Inferior parietal cortex (tissue), 1 donor: ENCODE results near the gene XYLT1.
"Not testable (repeated sequence)": the region's sequence is repeated elsewhere in the genome, so short reads cannot be mapped to it uniquely, and the experiment has no call there.

Experiments
- DNase-seq: peaks from one replicate; pipeline ENCODE4 v3.0.0-alpha.2; 2016; ENCODE audit errors: extremely low spot score

The XYLT1 gene

GRCh38 chr16:17491140-17491662, 20.4 kb upstream of the XYLT1 start:
- DNase-seq = no peak

DNA sequence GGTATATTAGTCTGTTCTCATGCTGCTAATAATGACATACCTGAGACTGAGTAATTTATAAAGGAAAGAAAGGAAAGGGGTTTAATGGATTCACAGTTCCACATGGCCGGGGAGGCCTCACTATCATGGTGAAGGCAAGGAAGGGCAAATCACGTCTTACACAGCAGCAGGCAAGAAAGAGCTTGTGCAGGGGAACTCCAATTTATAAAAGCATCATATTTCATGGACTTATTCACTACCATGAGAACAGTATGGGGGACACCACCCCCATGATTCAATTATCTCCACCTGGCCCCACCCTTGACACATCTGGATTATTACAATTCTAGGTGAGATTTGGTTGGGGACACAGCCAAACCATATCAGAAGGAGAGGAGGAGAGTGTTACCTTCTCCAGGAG, 17.7 kb upstream of the XYLT1 start:
- no peak for DNase-seq

- no peak for DNase-seq
These were observed 12.6 kb upstream of the XYLT1 start for GRCh38 chr16:17483351-17483750.

DNA sequence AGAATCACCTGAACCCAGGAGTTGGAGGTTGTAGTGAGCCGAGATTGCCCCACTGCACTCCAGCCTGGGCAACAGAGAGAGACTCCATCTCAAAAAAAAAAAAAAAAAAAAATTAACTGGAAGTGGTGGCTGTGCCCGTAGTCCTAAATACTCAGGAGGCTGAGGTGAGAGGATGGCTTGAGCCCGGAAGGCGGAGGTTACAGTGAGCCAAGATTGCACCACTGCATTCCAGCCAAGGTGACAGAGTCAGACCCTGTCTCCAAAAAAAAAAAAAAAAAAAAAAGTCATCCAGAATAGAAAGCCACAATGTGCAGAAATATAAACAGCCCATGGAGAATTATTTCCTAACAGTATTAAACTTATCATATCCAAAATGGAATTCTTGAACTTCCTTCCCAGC, 11.6 kb upstream of the XYLT1 start:
- not testable (repeated sequence) for DNase-seq

DNA sequence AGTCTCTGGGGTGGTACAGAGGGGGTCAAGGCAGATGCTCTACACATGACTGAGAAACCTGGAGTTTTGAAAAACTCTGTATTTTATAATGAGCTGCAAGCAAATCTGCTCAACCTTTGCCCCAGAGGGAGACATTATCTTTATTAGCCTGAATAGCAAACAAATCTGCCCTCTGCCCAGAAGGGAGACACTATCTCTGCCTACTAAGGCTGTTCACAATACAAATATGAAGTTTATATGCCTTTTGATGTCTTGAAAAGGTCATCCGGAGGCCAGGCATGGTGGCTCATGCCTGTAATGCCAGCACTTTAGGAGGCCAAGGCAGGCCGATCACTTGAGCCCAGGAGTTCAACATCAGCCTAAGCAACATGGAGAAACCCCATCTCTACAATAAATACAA, 11.0 kb upstream of the XYLT1 start:
- no peak for DNase-seq

GRCh38 chr16:17477260-17477545, 6.4 kb upstream of the XYLT1 start:
- not testable (repeated sequence) for DNase-seq

- DNase-seq = peak; percentile 74
These were observed 5.9 kb upstream of the XYLT1 start for GRCh38 chr16:17476414-17477259.

DNA sequence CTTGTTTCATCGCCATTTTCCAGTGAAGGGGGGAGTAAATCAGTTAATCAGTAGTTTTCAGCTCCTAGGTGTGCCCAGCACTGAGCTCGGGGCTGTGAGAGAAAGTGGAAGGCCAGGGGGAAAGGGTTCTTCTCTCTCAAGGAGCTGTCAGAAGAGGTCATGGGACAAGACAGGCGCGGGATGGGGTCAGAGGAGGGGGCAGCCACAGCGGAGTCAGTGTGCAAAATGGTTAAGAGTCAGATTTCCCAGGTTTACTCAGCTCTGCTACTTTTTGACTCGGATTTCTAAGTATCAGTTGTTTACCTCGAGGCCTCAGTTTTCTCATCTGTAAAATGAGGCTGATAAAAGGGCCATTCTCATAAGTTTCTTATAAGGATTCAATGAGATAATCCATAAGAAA, 4.3 kb upstream of the XYLT1 start:
- no peak for DNase-seq

DNA sequence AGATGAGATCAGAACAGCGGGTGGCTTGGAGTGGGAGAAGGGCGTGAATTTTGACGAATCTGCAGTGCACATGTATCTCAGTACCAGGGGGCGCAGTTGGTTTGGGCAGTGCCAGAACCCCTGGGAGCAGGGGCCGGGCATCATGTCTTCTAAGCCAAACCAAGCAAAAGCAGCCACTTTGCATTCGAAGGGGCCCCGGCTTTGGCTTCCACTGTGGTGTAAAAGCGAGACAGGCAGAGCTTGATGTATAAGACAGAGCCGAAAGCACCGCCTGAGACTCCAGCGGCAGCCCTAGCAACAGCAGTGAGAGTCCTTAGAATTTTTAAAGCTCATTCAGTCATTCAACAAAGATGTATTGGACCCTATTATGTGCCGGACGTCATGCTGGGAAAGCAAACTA, 3.8 kb upstream of the XYLT1 start:
- DNase-seq = no peak

- no peak for DNase-seq
These were observed 3.3 kb upstream of the XYLT1 start for GRCh38 chr16:17474037-17474436.

DNA sequence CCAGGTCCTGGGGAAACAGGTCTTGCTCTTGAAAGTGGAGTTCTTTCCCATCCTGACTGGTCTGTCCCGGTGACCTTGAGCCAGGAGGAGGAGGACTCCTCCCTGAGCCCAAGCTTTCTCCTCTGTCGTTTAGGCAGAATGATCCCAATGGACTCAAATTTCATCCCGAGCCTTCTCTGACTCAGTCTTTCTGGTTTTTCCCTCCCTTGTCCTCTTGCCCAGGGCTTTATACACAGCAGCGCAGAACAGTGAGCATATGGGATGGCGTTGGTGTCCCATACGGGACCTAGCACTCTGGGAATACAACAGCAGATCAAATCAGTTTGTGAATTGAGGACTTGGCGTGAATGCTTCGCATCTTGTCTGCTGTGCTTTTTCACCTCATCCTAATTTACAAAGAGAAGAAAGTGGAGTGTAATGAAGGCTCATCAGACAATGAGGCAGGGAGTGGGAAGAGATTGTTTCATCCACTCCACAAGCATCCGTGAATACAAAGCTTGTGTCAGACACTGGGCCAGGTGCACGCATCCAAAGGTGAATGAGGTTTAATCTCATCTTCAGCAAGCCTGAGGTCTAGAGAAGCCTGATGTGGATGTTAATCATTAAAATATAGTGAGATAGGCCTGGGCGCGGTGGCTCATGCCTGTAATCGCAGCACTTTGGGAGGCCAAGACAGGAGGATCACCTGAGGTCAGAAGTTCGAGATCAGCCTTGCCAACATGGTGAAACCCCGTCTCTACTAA, 1.1 kb upstream of the XYLT1 start:
- DNase-seq = no peak

GRCh38 chr16:17470182-17470907, 415 bp downstream of the XYLT1 start:
- no peak for DNase-seq

DNA sequence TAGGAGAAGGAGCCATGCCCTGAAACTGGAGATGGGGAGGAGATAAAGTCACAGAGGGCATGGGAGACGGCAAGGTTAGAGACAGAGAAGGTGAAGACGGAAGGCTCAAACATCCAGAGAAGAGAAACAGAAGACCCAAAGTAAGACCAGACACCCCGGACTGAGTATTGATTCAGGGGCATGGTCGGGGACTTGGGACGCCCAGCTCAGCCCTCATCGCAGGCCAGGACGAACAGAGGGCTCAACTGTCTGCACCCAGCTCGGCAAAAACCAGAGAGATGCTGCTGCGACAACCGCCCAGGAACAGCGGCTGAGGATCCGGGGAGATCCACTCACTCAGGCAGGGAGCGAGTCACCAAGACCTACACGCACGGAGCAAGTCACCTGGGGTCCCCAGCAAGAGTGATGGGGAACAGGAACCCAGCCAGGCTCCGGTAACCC, 999 bp downstream of the XYLT1 start:
- no peak for DNase-seq

- DNase-seq = no peak
These were observed 1.6 kb downstream of the XYLT1 start for GRCh38 chr16:17469011-17469740.

DNA sequence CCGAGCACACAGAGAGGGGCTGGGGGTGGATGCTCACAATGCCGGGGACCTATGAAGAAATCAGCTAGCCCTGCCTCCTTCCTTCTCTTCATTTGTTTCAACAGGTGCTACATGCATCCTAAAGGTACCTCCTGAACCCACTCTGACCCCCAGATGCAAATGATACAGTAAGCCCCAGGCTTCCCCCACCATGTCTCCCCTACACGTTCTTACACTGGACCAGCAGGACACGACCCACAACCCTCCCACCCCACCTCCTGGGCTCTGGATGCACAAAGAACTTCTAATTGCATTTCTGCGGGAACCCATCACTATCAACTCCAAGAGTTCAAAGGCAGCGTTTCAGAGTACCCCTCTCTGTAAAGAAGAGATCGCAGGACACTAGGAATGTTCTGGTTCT, 2.1 kb downstream of the XYLT1 start:
- DNase-seq = no peak

GRCh38 chr16:17467923-17468540, 2.7 kb downstream of the XYLT1 start:
- DNase-seq = peak; percentile 88

DNA sequence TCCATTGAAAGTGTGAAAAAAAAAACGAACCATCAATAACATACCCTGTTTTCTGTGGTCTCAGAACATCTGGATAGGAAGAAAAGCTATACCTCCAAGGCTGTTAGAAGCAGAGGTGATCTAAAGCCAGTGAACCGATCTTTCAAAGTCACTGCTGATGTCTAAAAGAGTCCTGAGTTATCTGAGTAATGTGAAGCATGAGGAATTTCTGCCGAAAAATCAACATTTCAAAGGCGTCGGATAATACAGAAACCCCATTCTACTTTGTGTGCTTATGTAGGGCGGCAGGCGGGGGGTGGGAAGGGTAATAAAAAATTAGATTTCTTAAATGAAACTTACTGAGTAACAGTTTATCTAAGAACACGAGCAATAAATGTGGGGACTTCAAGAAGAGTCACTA, 3.9 kb downstream of the XYLT1 start:
- DNase-seq = no peak

DNA sequence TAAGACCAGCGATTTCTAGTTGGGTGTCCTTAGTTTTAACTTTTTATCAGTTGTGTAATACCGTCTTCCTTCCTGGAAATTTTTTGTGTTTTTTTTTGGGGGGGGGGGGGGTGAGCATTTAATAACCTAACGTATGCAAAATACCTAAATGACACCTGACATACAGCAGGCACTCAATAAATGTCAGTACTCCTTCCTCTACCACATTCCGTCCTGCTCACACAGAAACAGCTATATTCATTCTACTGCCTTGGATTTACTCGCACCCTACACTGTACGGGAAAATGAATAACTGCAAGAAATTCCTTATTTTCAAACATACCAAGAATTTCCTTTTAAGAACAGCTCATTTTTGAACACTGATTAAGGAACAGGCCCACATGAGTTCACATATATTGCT, 5.3 kb downstream of the XYLT1 start:
- DNase-seq = no peak

- DNase-seq = no peak
These were observed 7.4 kb downstream of the XYLT1 start for GRCh38 chr16:17463335-17463734.

GRCh38 chr16:17461951-17462729, 8.6 kb downstream of the XYLT1 start:
- no peak for DNase-seq

GRCh38 chr16:17460890-17461289, 9.9 kb downstream of the XYLT1 start:
- no peak for DNase-seq
